H1 (cell line): ENCODE results near the gene IRF4. TPM values are rescaled to one million over a fixed set of nuclear protein-coding genes. Genes with fewer than 3 reads are reported as not detected.

ENCODE experiments used
- CTCF ChIA-PET: fragments of 300-600 bp; sonication (Branson Sonifier 250); formaldehyde crosslinking; loops from one replicate; lab custom pipeline; 2021; ENCODE audit not compliant: partially characterized antibody; lab: Charles Lee
- POLR2A ChIA-PET: fragments of 300-600 bp; sonication (Branson Sonifier 250); formaldehyde crosslinking; loops from one replicate; lab custom pipeline; 2021; ENCODE audit warnings: inconsistent platforms; ENCODE audit not compliant: partially characterized antibody; lab: Charles Lee
- DNase-seq, 2 experiments: peaks; one replicate each; pipeline versions ENCODE4 v3.0.0 to v3.0.0-alpha.2; 2010 to 2022; ENCODE audit warnings: low spot score in 2 of 2, low read depth in 1 of 2, mixed read lengths in 1 of 2
- FAIRE-seq: peaks from 2 replicates; lab custom pipeline; 2011; peaks lifted over from hg19 to GRCh38; lab: Jason Lieb, UNC
- H2AFZ ChIP-seq: 2 replicates; pipeline ENCODE4 v1.8.1; 2012; ENCODE audit warnings: low read length, inconsistent platforms
- H2AK5ac ChIP-seq: 2 replicates; pipeline ENCODE4 v1.6.1; 2013; ENCODE audit warnings: low read depth, low read length
- H2BK120ac ChIP-seq: replicated peaks from 2 replicates; pipeline ENCODE3; 2013; ENCODE audit warnings: low read depth, low read length, inconsistent platforms
- H2BK12ac ChIP-seq: 2 replicates; pipeline ENCODE4 v1.6.1; 2013; ENCODE audit warnings: low read depth, low read length
- H2BK15ac ChIP-seq: 2 replicates; pipeline ENCODE4 v1.6.1; 2013; ENCODE audit warnings: low read length
- H2BK20ac ChIP-seq: 2 replicates; pipeline ENCODE4 v1.6.1; 2013; ENCODE audit warnings: low read length
- H2BK5ac ChIP-seq: 2 replicates; pipeline ENCODE4 v1.6.1; 2013; ENCODE audit warnings: low read depth, low read length
- H3K14ac ChIP-seq: 2 replicates; pipeline ENCODE4 v1.6.1; 2013; ENCODE audit warnings: inconsistent platforms; ENCODE audit not compliant: insufficient read length
- H3K18ac ChIP-seq: 2 replicates; pipeline ENCODE4 v1.6.1; 2013; ENCODE audit warnings: low read length; ENCODE audit errors: extremely low read depth
- H3K23ac ChIP-seq: 2 replicates; pipeline ENCODE4 v1.6.1; 2013; ENCODE audit warnings: inconsistent platforms; ENCODE audit not compliant: insufficient read length
- H3K23me2 ChIP-seq: 2 replicates; pipeline ENCODE4 v1.6.1; 2013; ENCODE audit warnings: low read depth, low read length
- H3K27ac ChIP-seq: 2 replicates; pipeline ENCODE4 v1.6.1; 2011; ENCODE audit warnings: low read depth, low read length, inconsistent platforms
- H3K27me3 ChIP-seq, 4 experiments: replicated peaks in 1 of 4; 1 replicate in 1 of 4; 2 replicates in 3 of 4; pipeline versions ENCODE4 v1.6.1 to v1.8.1; 2011 to 2013; ENCODE audit warnings: low read length in 3 of 4, mild to moderate bottlenecking in 3 of 4, inconsistent platforms in 2 of 4, mixed read lengths in 2 of 4, moderate library complexity in 1 of 4; ENCODE audit not compliant: control insufficient read depth in 3 of 4, insufficient read depth in 3 of 4; ENCODE audit errors: extremely low read depth in 1 of 4
- H3K36me3 ChIP-seq, 4 experiments: 2 replicates each; pipeline versions ENCODE4 v1.6.1 to v1.8.1; 2011 to 2013; ENCODE audit warnings: mild to moderate bottlenecking in 4 of 4, low read length in 3 of 4, moderate library complexity in 2 of 4, control low read depth in 1 of 4, inconsistent platforms in 1 of 4; ENCODE audit not compliant: insufficient read depth in 4 of 4, control insufficient read depth in 2 of 4
- H3K4ac ChIP-seq: replicated peaks from 2 replicates; pipeline ENCODE3; 2013; ENCODE audit warnings: low read length, low read depth, mixed read lengths, inconsistent platforms; ENCODE audit not compliant: insufficient read length
- H3K4me1 ChIP-seq, 4 experiments: replicated peaks in 1 of 4; 1 replicate in 1 of 4; 2 replicates in 3 of 4; pipeline versions ENCODE4 v1.6.1 to v1.8.1; 2011 to 2013; ENCODE audit warnings: low read length in 3 of 4, inconsistent platforms in 2 of 4, mixed read lengths in 1 of 4; ENCODE audit not compliant: insufficient read depth in 4 of 4, control insufficient read depth in 3 of 4
- H3K4me2 ChIP-seq, 2 experiments: 2 replicates each; pipeline versions ENCODE4 v1.6.1 to v1.8.1; 2011 to 2013; ENCODE audit warnings: low read depth in 2 of 2, low read length in 2 of 2, control low read depth in 1 of 2, inconsistent platforms in 1 of 2, mild to moderate bottlenecking in 1 of 2; ENCODE audit not compliant: insufficient read depth in 1 of 2
- H3K4me3 ChIP-seq, 4 experiments: fragments of 200-600, 300-600 bp in 1 of 4; sonication (generic), shearing (Covaris generic), sonication (Bioruptor Twin) in 1 of 4; 2 replicates each; pipeline versions ENCODE4 v1.5.1 to v1.8.1; 2011 to 2016; ENCODE audit warnings: low read length in 4 of 4, low read depth in 3 of 4, control low read depth in 2 of 4, inconsistent platforms in 2 of 4, mild to moderate bottlenecking in 2 of 4, mixed read lengths in 1 of 4, moderate library complexity in 1 of 4; ENCODE audit not compliant: insufficient read depth in 2 of 4; ENCODE audit errors: extremely low read depth in 1 of 4
- H3K56ac ChIP-seq: replicated peaks from 2 replicates; pipeline ENCODE3; 2013; ENCODE audit warnings: low read depth, mild to moderate bottlenecking, mixed read lengths, low read length, inconsistent platforms; ENCODE audit not compliant: insufficient read length
- H3K79me1 ChIP-seq: 2 replicates; pipeline ENCODE4 v1.6.1; 2013; ENCODE audit warnings: low read depth, low read length, control low read depth
- H3K79me2 ChIP-seq, 2 experiments: 2 replicates each; pipeline versions ENCODE4 v1.6.1 to v1.8.1; 2012 to 2013; ENCODE audit warnings: low read length in 2 of 2, mild to moderate bottlenecking in 2 of 2, inconsistent platforms in 1 of 2; ENCODE audit not compliant: insufficient read depth in 2 of 2, control insufficient read depth in 1 of 2
- H3K9ac ChIP-seq, 4 experiments: replicated peaks in 1 of 4; 1 replicate in 1 of 4; 2 replicates in 3 of 4; pipeline versions ENCODE4 v1.6.1 to v1.8.1; 2011 to 2013; ENCODE audit warnings: low read depth in 3 of 4, low read length in 3 of 4, control low read depth in 2 of 4, mild to moderate bottlenecking in 2 of 4, moderate library complexity in 2 of 4, inconsistent platforms in 1 of 4; ENCODE audit errors: extremely low read depth in 1 of 4
- H3K9me3 ChIP-seq, 2 experiments: 2 replicates each; pipeline versions ENCODE4 v1.6.1 to v1.8.1; 2012 to 2013; ENCODE audit warnings: mild to moderate bottlenecking in 2 of 2, moderate library complexity in 2 of 2, control low read depth in 1 of 2, inconsistent platforms in 1 of 2, low read depth in 1 of 2, low read length in 1 of 2, mixed read lengths in 1 of 2; ENCODE audit not compliant: insufficient read depth in 2 of 2
- H4K20me1 ChIP-seq, 2 experiments: replicated peaks in 1 of 2; 2 replicates each; pipeline versions ENCODE3 to v1.8.1; 2011 to 2013; ENCODE audit warnings: inconsistent platforms in 2 of 2, low read length in 2 of 2, mild to moderate bottlenecking in 1 of 2; ENCODE audit not compliant: insufficient read depth in 2 of 2, control insufficient read depth in 1 of 2
- H4K5ac ChIP-seq: 2 replicates; pipeline ENCODE4 v1.6.1; 2013; ENCODE audit warnings: low read length, low read depth, mixed read lengths, inconsistent platforms; ENCODE audit not compliant: insufficient read length
- H4K8ac ChIP-seq: 2 replicates; pipeline ENCODE4 v1.8.0; 2013; ENCODE audit warnings: mild to moderate bottlenecking, moderate library complexity, low read length, inconsistent platforms; ENCODE audit not compliant: insufficient read depth; ENCODE audit errors: extremely low read depth
- H4K91ac ChIP-seq: replicated peaks from 2 replicates; pipeline ENCODE3; 2013; ENCODE audit warnings: low read length, mixed read lengths, inconsistent platforms; ENCODE audit not compliant: insufficient read length
- CTBP2 ChIP-seq: IDR thresholded peaks from 2 replicates; pipeline ENCODE4 v1.7.0; 2011; ENCODE audit warnings: borderline replicate concordance, mild to moderate bottlenecking, moderate library complexity, mixed read lengths, low read length; ENCODE audit not compliant: insufficient read depth, insufficient read length
- POLR2AphosphoS5 ChIP-seq: IDR thresholded peaks from 2 replicates; pipeline ENCODE4 v1.6.1; 2011; ENCODE audit warnings: low read depth, low read length
- RXRA ChIP-seq: IDR thresholded peaks from 2 replicates; pipeline ENCODE4 v1.6.1; 2011; ENCODE audit warnings: low read depth, mild to moderate bottlenecking, low read length, moderate library complexity; ENCODE audit not compliant: insufficient read depth
- SAP30 ChIP-seq: fragments of 300-600 bp; sonication (generic); IDR thresholded peaks from 2 replicates; pipeline ENCODE4 v1.7.1; 2012; ENCODE audit warnings: low read length, moderate library complexity, mild to moderate bottlenecking, inconsistent platforms; ENCODE audit not compliant: insufficient read depth, insufficient replicate concordance
- SIX5 ChIP-seq: IDR thresholded peaks from 2 replicates; pipeline ENCODE4 v1.6.1; 2011; ENCODE audit warnings: mild to moderate bottlenecking, low read depth, low read length
- WGBS, 2 experiments: shearing (Covaris generic) in 1 of 2; methylation state at CpG; one replicate each; pipeline versions ENCODE4 v1.1.6 to v1.1.7; 2013 to 2015; ENCODE audit warnings: low lambda C conversion rate in 2 of 2, mixed read lengths in 2 of 2, inconsistent platforms in 1 of 2, low coverage in 1 of 2, missing lambda C conversion rate in 1 of 2; ENCODE audit not compliant: insufficient replicate concordance in 2 of 2, insufficient coverage in 1 of 2, insufficient read length in 1 of 2; ENCODE audit errors: extremely low coverage in 1 of 2, missing lambda C conversion rate in 1 of 2; 5-methylcytosine and 5-hydroxymethylcytosine counted together
- polyA plus RNA-seq, 7 experiments: library from polyadenylated mRNA; depleted of rRNA in 3 of 7; stranded (reverse) in 5 of 7; unstranded in 2 of 7; fragments of >200 nt in 5 of 7; fragments of 200-250 nt in 2 of 7; gene quantifications; 1 replicate in 5 of 7; 2 replicates in 1 of 7; 4 replicates in 1 of 7; pipeline versions ENCODE4 v1.2.1 to v1.2.3, GENCODE V29; 2011 to 2013; ENCODE audit warnings: missing spikeins in 2 of 7, mixed read lengths in 2 of 7
- total RNA-seq: library from RNA; stranded (reverse); fragmentation: NEBNext Ultra II Directional; extraction: Animal tissue kit (Norgen Biotek cat#: 25700); gene quantifications from 2 replicates; pipeline ENCODE4 v1.2.1, GENCODE V29; 2021
- TF ChIP-seq, protein P1 (sequence below), 3 experiments: IDR thresholded peaks; 1 replicate in 2 of 3; 2 replicates in 1 of 3; pipeline versions ENCODE4 v1.5.1 to v1.6.1; 2011; ENCODE audit warnings: low read length in 3 of 3, mild to moderate bottlenecking in 3 of 3, inconsistent platforms in 2 of 3, low read depth in 1 of 3, moderate library complexity in 1 of 3; ENCODE audit not compliant: insufficient read depth in 1 of 3; ENCODE audit errors: control extremely low read depth in 1 of 3
- TF ChIP-seq, protein P2 (sequence below): IDR thresholded peaks from 2 replicates; pipeline ENCODE4 v1.6.1; 2011; ENCODE audit warnings: low read length, improper control_type of control experiment

IRF4 gene
- total and polyA plus RNA-seq, 2 of the 8 experiments (the other 6 are each of a cell fraction or from before 2014, with no cell fraction given): 0.77 to 2.1 TPM

DNA sequence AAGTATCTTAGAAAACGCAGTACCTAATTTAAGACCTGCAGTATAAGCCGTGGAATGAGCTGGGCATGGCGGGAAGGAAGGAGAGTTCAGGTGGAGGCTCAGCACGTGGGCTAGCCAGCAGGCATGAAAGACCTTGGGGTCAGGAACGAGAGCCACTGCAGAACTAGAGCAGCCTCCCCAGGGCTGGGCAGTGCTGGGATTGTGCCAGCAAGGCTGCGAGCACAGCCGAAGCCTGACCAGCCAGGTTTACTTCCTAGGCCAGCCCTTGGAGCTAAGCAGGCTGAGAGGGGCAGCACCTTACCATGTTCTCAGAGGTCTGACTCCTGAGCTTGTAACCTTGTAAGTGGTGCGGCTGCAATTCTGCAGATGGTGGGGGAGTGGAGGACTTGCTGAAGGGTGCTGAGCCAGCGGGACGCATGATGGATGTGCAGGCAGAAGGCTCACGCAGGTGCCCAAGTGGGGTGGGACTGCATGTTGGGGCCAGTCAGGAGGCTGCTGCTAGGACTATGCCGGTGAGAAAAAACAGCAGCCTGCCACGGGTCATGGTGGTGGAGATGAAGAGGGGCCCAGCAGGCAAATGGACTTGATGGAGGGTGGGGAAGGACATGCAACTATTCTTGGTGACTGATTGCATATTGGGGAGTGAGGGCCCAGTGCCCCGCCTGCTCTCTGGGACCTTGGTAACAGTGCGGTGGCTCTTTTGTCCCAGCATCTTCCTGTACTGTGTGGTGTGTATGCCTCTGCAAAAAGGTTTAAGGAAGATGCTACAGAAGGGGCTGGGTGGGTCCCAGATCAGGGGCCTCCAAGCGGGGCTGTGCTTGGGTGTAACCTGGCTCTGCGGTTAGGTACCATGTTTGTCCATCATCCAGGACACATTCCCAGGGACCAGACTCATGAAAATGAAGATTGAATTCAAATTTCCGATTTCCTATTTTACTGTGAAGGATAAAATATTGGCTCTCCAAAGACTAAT lies 37.6 kb upstream of the IRF4 start:
- FAIRE-seq: no peak
- no peak for TF ChIP-seq SIX5
- TF ChIP-seq, protein P1, sequence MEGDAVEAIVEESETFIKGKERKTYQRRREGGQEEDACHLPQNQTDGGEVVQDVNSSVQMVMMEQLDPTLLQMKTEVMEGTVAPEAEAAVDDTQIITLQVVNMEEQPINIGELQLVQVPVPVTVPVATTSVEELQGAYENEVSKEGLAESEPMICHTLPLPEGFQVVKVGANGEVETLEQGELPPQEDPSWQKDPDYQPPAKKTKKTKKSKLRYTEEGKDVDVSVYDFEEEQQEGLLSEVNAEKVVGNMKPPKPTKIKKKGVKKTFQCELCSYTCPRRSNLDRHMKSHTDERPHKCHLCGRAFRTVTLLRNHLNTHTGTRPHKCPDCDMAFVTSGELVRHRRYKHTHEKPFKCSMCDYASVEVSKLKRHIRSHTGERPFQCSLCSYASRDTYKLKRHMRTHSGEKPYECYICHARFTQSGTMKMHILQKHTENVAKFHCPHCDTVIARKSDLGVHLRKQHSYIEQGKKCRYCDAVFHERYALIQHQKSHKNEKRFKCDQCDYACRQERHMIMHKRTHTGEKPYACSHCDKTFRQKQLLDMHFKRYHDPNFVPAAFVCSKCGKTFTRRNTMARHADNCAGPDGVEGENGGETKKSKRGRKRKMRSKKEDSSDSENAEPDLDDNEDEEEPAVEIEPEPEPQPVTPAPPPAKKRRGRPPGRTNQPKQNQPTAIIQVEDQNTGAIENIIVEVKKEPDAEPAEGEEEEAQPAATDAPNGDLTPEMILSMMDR (IDR thresholded peaks at IDR 0.05; ENCODE audit: control extremely low read depth in 1 of 3, insufficient read depth in 1 of 3, low read depth in 1 of 3, low read length in 3 of 3): no peak
- no peak for TF ChIP-seq SAP30
- TF ChIP-seq, protein P2, sequence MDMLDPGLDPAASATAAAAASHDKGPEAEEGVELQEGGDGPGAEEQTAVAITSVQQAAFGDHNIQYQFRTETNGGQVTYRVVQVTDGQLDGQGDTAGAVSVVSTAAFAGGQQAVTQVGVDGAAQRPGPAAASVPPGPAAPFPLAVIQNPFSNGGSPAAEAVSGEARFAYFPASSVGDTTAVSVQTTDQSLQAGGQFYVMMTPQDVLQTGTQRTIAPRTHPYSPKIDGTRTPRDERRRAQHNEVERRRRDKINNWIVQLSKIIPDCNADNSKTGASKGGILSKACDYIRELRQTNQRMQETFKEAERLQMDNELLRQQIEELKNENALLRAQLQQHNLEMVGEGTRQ: no peak
- TF ChIP-seq RXRA: no peak
- no peak for TF ChIP-seq CTBP2
- TF ChIP-seq POLR2AphosphoS5: no peak

More for the DNA sequence above, 37.6 kb upstream of the IRF4 start:
- no peak overlapping the region for H3K4ac ChIP-seq
- H4K5ac ChIP-seq: no peak overlapping the region
- no peaks in the 10 kb centered on the region; a peak in 2 of 7 replicates for H3K4me1 ChIP-seq
- peaks cover 0 to 2% of the 10 kb centered on the region in 2 experiments for H4K20me1 ChIP-seq
- no peak overlapping the region for H2AK5ac ChIP-seq
- no peak overlapping the region for H3K4me2 ChIP-seq
- H3K79me2 ChIP-seq: no peaks in the 10 kb centered on the region
- H4K8ac ChIP-seq: no peak overlapping the region
- no peak overlapping the region for H2BK15ac ChIP-seq
- no peak overlapping the region for H3K18ac ChIP-seq
- no peak overlapping the region for H3K56ac ChIP-seq
- no peaks in the 10 kb centered on the region; a peak in 2 of 8 replicates for H3K36me3 ChIP-seq
- ChIA-PET POLR2A (no interaction called here), CTCF (interaction anchor here (0.7 to 5.1 kb wide), 5 partner anchors 8 to 151 kb away, joined by 3 to 48 read pairs (median 4); partner anchors contain the start of gene IRF4)
- no peaks in the 10 kb centered on the region for H3K79me1 ChIP-seq
- no peak for DNase-seq
- no peak overlapping the region for H3K4me3 ChIP-seq
- H3K9me3 ChIP-seq: peaks cover 63 to 86% of the 10 kb centered on the region in 2 experiments
- 85% methylated on average over 18 of the region's 18 CpGs; no CpG with 5 or more reads in 1 of the 2 experiments for WGBS, 2 experiments
- H2AFZ ChIP-seq: no peak overlapping the region
- H2BK12ac ChIP-seq: no peak overlapping the region
- H3K14ac ChIP-seq: no peak overlapping the region
- H3K27me3 ChIP-seq: no peaks in the 10 kb centered on the region; a peak in 1 of 7 replicates
- no peak overlapping the region for H2BK20ac ChIP-seq
- H3K9ac ChIP-seq: no peak overlapping the region
- no peak overlapping the region for H2BK120ac ChIP-seq
- no peak overlapping the region for H4K91ac ChIP-seq
- H3K27ac ChIP-seq: no peak overlapping the region
- H3K23me2 ChIP-seq: no peaks in the 10 kb centered on the region
- no peak overlapping the region for H2BK5ac ChIP-seq
- no peak overlapping the region for H3K23ac ChIP-seq
